Cardiac fibroblast (primary cell): ENCODE data around the gene ACTG2.

Source experiments
- DNase-seq, 2 donors: peaks; one replicate each; pipeline versions ENCODE4 v3.0.0 to v3.0.0-alpha.2; 2010; ENCODE audit warnings: low read depth in 2 of 2
- H3K4me3 ChIP-seq, 2 donors: replicated peaks in 1 of 2; 1 replicate in 1 of 2; 2 replicates in 1 of 2; pipeline ENCODE4 v1.5.1; 2011; ENCODE audit warnings: low read depth in 2 of 2, low read length in 2 of 2, mild to moderate bottlenecking in 2 of 2, moderate library complexity in 1 of 2
- TF ChIP-seq, protein P1 (sequence below): IDR thresholded peaks from one replicate; pipeline ENCODE4 v1.5.1; 2011; ENCODE audit warnings: low read depth, mild to moderate bottlenecking, low read length, inconsistent platforms

The ACTG2 gene

GRCh38 chr2:73952499-73953446, 60.0 kb downstream of the ACTG2 start:
- DNase-seq, result peak; percentile 63 to 73
- TF ChIP-seq, protein P1, sequence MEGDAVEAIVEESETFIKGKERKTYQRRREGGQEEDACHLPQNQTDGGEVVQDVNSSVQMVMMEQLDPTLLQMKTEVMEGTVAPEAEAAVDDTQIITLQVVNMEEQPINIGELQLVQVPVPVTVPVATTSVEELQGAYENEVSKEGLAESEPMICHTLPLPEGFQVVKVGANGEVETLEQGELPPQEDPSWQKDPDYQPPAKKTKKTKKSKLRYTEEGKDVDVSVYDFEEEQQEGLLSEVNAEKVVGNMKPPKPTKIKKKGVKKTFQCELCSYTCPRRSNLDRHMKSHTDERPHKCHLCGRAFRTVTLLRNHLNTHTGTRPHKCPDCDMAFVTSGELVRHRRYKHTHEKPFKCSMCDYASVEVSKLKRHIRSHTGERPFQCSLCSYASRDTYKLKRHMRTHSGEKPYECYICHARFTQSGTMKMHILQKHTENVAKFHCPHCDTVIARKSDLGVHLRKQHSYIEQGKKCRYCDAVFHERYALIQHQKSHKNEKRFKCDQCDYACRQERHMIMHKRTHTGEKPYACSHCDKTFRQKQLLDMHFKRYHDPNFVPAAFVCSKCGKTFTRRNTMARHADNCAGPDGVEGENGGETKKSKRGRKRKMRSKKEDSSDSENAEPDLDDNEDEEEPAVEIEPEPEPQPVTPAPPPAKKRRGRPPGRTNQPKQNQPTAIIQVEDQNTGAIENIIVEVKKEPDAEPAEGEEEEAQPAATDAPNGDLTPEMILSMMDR, result no peak
- H3K4me3 ChIP-seq, result no peak overlapping the region

DNA sequence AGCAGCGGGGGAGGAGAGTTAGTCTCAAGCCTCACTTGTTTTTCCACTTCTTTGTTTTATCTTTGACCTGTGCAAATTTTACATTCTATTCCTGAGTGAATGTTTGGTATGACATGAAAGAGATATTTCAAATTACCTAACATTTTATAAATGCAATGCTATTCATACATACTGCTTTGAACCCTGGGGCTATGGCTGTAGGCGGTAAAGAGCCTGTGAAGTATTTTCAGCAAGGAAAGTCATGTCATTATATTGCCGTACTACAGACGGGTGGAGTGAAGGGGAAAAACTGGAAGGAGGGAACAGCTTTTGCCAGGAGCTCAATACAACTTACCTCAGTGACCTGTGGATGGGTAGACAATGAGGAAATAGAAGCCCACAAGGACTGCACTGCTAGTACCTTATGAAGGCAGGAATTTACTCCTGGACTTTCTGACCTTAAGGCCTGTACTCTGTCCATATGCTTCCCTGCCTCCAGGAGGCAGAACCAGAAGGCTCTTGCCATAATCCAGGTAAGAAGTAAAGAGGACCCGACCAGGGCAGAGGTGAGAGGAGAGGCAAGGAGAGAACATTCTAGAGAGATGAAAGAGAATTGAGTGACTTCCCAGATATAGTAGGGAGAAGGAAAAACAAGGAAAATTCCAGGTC, 63.5 kb downstream of the ACTG2 start:
- no peak overlapping the region for H3K4me3 ChIP-seq
- TF ChIP-seq, protein P1, result no peak
- no peak for DNase-seq

- DNase-seq, result no peak
- H3K4me3 ChIP-seq, result no peak overlapping the region
- TF ChIP-seq, protein P1, result no peak
Measured at GRCh38 chr2:73961274-73961673, 68.5 kb downstream of the ACTG2 start.

- TF ChIP-seq, protein P1, result no peak
- no peak overlapping the region for H3K4me3 ChIP-seq
- DNase-seq, result no peak
Measured at GRCh38 chr2:73961823-73962615, 69.2 kb downstream of the ACTG2 start.

GRCh38 chr2:73962798-73963197, 70.0 kb downstream of the ACTG2 start:
- no peak for DNase-seq
- H3K4me3 ChIP-seq, result no peak overlapping the region
- TF ChIP-seq, protein P1, result no peak

GRCh38 chr2:73963385-73964120, 70.7 kb downstream of the ACTG2 start:
- no peak overlapping the region for H3K4me3 ChIP-seq
- TF ChIP-seq, protein P1, result no peak
- DNase-seq, result no peak
